Iris pigment epithelial cell (primary cell): ENCODE results near the gene SLC28A2.

ENCODE experiments used
- DNase-seq: peaks from one replicate; pipeline ENCODE4 v3.0.0-alpha.2; 2011; ENCODE audit warnings: low read depth

The SLC28A2 gene

GRCh38 chr15:45326741-45327140, 74.7 kb downstream of the SLC28A2 start:
- DNase-seq, result no peak
